Esophagus squamous epithelium (tissue), 5 donors: ENCODE data around the gene XAGE2. TPM values are rescaled to one million over a fixed set of nuclear protein-coding genes. Genes with fewer than 3 reads are reported as not detected.
"Not testable (repeated sequence)": the region's sequence is repeated elsewhere in the genome, so short reads cannot be mapped to it uniquely, and the experiment has no call there.

Experiments used
- DNase-seq: peaks from one replicate; lab custom pipeline; 2025; lab: John Stamatoyannopoulos, UW
- H3K27ac ChIP-seq, 4 donors: fragments of 200-600 bp; sonication (generic); one replicate each; pipeline ENCODE4 v1.5.1; 2016 to 2019; ENCODE audit warnings: mild to moderate bottlenecking in 1 of 4
- H3K27me3 ChIP-seq, 4 donors: fragments of 200-600 bp; sonication (generic); 1 replicate in 3 of 4; 2 replicates in 1 of 4; pipeline versions ENCODE4 v1.5.1 to v1.6.0; 2017 to 2021; ENCODE audit warnings: antibody characterized with exemption in 1 of 4
- H3K36me3 ChIP-seq, 3 donors: fragments of 200-600 bp; sonication (generic); one replicate each; pipeline ENCODE4 v1.5.1; 2016 to 2019
- H3K4me1 ChIP-seq, 3 donors: fragments of 200-600 bp; sonication (generic); one replicate each; pipeline ENCODE4 v1.5.1; 2017 to 2019
- H3K4me3 ChIP-seq, 4 donors: fragments of 200-600 bp; sonication (generic); 1 replicate in 3 of 4; 2 replicates in 1 of 4; pipeline ENCODE4 v1.5.1; 2016 to 2019; ENCODE audit warnings: mild to moderate bottlenecking in 2 of 4, moderate library complexity in 1 of 4
- H3K9me3 ChIP-seq, 3 donors: fragments of 200-600 bp; sonication (generic); one replicate each; pipeline ENCODE4 v1.5.1; 2016 to 2019
- CTCF ChIP-seq, 6 experiments: fragments of 450-650 bp in 4 of 6; fragments of 200-600 bp in 2 of 6; sonication (generic) in 2 of 6; IDR thresholded peaks; one replicate each; pipeline ENCODE4 v1.5.1; 2016 to 2019; ENCODE audit warnings: antibody characterized with exemption in 6 of 6, mild to moderate bottlenecking in 4 of 6, moderate library complexity in 4 of 6
- POLR2A ChIP-seq, 4 donors: fragments of 450-650 bp; IDR thresholded peaks; one replicate each; pipeline ENCODE4 v1.6.1; 2017; ENCODE audit warnings: antibody characterized with exemption in 4 of 4, mild to moderate bottlenecking in 4 of 4, moderate library complexity in 3 of 4
- WGBS, 2 donors: methylation state at CpG; one replicate each; pipeline ENCODE4 v1.1.5; 2018; 5-methylcytosine and 5-hydroxymethylcytosine counted together
- intact Hi-C: fragments of 100-400 bp; cut with DNase I; formaldehyde crosslinking; loops from one replicate; pipeline ENCODE4 v1.15.0; 2022
- total RNA-seq, 4 donors: library from RNA; depleted of rRNA; stranded (reverse); fragments of >200 nt; gene quantifications; one replicate each; pipeline ENCODE4 v1.1.0, GENCODE V29; 2016
- donor health status: DM: yes; HTN: yes; CAD: no.

Gene XAGE2
- total RNA-seq, result not detected

GRCh38 chrX:52368368-52369055 lies at the start of gene XAGE2:
Gene XAGE2 (plus strand): TSS chrX:52369021. CDS start chrX:52370015, 994 bp downstream.
- Histone ChIP-seq H3K36me3 (no peaks in the 10 kb centered on the region), H3K4me3 (no peak within 1 kb of the TSS), H3K9me3 (no peaks in the 10 kb centered on the region), H3K27me3 (no peaks in the 10 kb centered on the region), H3K27ac (no peak within 1 kb of the TSS), H3K4me1 (no peaks in the 10 kb centered on the region)
- 80 to 84% methylated on average over 17 to 19 of the region's 19 CpGs for WGBS, 2 donors
- no peak for DNase-seq
- intact Hi-C loops, result no loop called here
- TF ChIP-seq CTCF (IDR thresholded peaks at IDR 0.05) (no peak), POLR2A (IDR thresholded peaks at IDR 0.05) (no peak)

GRCh38 chrX:52337410-52337809 lies 31.4 kb upstream of the XAGE2 start:
- Histone ChIP-seq H3K9me3 (peaks cover 0 to 3% (median 0%) of the 10 kb centered on the region in 3 donors), H3K27ac (no peak overlapping the region), H3K27me3 (no peaks in the 10 kb centered on the region), H3K4me1 (no peaks in the 10 kb centered on the region), H3K4me3 (no peak overlapping the region), H3K36me3 (no peaks in the 10 kb centered on the region)
- intact Hi-C loops, result no loop called here
- DNase-seq, result no peak
- WGBS, 2 donors, result 48 to 54% methylated on average over 3 to 4 of the region's 4 CpGs
- TF ChIP-seq POLR2A (IDR thresholded peaks at IDR 0.05) (no peak), CTCF (IDR thresholded peaks at IDR 0.05) (no peak)

GRCh38 chrX:52341493-52341892 lies 27.3 kb upstream of the XAGE2 start:
- no peak overlapping the region for H3K4me3 ChIP-seq
- no peaks in the 10 kb centered on the region for H3K4me1 ChIP-seq
- H3K27ac ChIP-seq, result no peak overlapping the region
- H3K27me3 ChIP-seq, result no peaks in the 10 kb centered on the region
- DNase-seq, result no peak
- H3K36me3 ChIP-seq, result no peaks in the 10 kb centered on the region
- H3K9me3 ChIP-seq, result no peaks in the 10 kb centered on the region
- intact Hi-C loops, result no loop called here
- TF ChIP-seq POLR2A (IDR thresholded peaks at IDR 0.05) (no peak), CTCF (IDR thresholded peaks at IDR 0.05) (no peak)

GRCh38 chrX:52343131-52343530 lies 25.7 kb upstream of the XAGE2 start:
- H3K36me3 ChIP-seq, H3K4me1 ChIP-seq, DNase-seq, H3K27me3 ChIP-seq, H3K4me3 ChIP-seq, H3K9me3 ChIP-seq, H3K27ac ChIP-seq, intact Hi-C loops: not testable (repeated sequence)
- 38 to 84% methylated on average over 1 to 6 of the region's 6 CpGs for WGBS, 2 donors

GRCh38 chrX:52345402-52345801 lies 23.4 kb upstream of the XAGE2 start:
- H3K9me3 ChIP-seq, intact Hi-C loops: not testable (repeated sequence)
- peak in 4 of 6 experiments; percentile 28 to 48 (median 37) for TF ChIP-seq CTCF (IDR thresholded peaks at IDR 0.05)

More at GRCh38 chrX:52345402-52345801, 23.4 kb upstream of the XAGE2 start:
- H3K27me3 ChIP-seq, H3K27ac ChIP-seq, H3K4me1 ChIP-seq, H3K4me3 ChIP-seq, DNase-seq, H3K36me3 ChIP-seq: not testable (repeated sequence)
- WGBS, 2 donors, result 0 to 43% methylated on average over 1 to 4 of the region's 4 CpGs
